GM21786 (cell line): ENCODE measurements around the gene TBC1D23.
"Not testable (repeated sequence)": the region's sequence is repeated elsewhere in the genome, so short reads cannot be mapped to it uniquely, and the experiment has no call there.

Source experiments
- ATAC-seq: cut with Tn5 transposase; IDR thresholded peaks from one replicate; pipeline ENCODE4 v1.9.1; 2021; ENCODE audit not compliant: unreplicated experiment

Gene TBC1D23

DNA sequence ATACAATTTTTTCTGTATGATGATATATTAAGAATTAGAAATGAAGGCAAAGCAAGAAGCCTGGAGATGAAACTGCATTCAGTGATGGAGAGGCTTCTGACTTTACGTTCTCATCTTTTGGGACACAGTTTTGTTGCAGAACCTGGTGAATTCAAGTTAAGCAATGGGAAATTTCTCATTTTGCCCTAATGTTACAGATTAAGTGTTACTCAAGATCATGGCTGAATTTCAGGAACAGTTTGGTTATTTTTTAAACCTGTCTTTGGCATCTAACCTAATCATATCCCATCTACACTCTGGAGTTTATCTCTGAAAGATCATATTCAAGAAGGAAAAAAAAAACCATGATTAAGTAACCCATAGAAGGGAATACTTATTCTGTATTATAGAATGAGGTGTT, 79.7 kb downstream of the TBC1D23 start:
- no peak for ATAC-seq

DNA sequence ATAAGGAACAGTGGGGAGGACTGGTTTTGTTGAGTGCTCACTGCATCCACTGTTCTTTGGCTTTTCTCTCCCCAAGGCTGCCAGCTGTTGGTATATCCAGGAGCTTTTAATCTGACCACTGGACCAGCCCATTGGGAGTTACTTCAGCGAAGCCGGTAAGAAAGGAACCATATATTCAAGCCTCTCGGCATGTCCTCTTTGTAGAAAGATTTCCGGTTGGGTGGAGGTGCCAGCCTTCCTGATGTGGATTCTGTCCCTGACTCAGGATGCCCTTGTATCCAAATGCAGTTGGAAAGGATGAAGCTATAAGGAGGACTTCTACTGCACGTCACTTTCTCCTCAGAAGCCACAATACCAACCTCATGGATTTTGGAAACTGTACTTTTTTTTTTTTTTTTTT, 87.9 kb downstream of the TBC1D23 start:
- no peak for ATAC-seq

DNA sequence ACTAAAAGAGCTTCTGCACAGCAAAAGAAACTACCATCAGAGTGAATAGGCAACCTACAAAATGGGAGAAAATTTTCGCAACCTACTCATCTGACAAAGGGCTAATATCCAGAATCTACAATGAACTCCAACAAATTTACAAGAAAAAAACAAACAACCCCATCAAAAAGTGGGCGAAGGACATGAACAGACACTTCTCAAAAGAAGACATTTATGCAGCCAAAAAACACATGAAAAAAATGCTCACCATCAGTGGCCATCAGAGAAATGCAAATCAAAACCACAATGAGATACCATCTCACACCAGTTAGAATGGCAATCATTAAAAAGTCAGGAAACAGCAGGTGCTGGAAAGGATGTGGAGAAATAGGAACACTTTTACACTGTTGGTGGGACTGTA, 91.0 kb downstream of the TBC1D23 start:
- ATAC-seq = not testable (repeated sequence)

DNA sequence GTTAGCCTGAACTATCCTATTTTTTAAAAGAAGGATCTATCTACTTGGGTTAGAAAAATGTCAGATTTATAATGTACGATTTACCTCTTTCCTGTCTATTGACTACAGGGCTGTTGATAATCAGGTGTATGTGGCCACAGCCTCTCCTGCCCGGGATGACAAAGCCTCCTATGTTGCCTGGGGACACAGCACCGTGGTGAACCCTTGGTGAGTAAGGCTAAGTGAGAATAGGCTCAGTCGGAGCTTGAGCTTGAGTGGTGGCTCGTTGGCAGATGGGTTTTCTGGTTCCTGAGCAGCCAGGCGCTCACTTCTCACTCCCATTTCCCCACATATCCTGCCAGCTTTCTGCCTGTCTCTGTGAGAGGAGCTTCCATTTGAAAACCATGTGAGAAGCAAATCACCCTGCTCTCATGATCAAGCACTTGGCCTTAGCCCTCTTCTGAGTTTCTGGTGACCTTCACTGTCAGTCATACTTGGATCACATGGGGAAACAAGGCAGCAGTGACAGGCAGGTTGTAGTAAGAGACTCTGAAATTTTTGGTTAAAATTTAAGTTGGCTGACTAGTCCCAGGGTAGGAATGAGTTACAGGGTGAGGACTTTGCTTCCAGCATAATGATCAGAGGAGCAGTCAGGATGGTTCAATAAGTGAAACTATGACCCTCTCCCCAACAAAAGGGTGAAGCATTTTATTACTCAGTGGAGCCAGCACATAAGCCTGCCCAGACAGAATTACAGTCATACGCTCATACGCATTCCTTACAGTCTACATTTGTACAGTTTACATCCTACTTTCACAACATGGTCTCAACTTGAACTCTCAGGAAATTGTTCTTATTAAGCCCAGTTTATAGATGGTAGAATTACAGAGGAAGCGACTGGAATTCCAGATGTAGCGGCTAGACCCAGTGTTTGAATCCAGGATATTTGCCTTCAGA, 91.8 kb downstream of the TBC1D23 start:
- no peak for ATAC-seq

DNA sequence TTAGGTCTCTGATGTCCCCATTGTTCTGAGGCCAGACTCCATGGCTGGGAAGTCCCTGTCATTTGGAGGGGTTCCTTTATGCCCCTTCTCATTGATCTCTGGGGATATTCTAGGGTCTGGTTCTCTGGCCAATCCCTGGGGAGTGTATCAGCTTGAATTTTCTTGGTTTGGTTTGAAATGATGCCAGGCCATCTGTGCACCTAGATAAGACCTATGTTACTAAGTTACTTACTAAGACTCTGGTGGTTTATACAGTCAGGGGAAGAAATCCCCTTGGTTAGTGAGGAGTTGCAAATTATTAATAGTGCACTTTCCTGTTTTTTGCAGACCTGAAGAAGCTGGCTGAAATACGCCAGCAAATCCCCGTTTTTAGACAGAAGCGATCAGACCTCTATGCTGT, 94.1 kb downstream of the TBC1D23 start:
- ATAC-seq = no peak

DNA sequence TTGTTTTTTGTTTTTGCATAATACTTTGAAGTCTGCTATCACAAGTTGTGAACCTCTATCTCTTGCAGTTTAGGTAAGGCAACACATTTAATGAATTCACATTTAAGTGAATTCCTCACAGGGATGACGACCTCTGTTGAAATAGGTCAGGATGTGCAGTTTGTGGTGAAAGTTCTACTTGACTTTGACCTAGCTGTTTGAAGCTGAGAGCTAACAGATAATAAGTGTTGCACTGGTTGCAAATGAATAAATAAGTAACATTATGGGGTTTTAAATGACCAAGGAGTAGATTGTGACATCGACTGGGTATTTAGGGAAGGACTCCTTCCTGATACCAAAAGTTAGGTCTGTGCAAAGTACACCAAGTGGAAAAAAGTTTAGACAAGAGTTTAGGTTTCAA, 97.6 kb downstream of the TBC1D23 start:
- ATAC-seq = no peak

DNA sequence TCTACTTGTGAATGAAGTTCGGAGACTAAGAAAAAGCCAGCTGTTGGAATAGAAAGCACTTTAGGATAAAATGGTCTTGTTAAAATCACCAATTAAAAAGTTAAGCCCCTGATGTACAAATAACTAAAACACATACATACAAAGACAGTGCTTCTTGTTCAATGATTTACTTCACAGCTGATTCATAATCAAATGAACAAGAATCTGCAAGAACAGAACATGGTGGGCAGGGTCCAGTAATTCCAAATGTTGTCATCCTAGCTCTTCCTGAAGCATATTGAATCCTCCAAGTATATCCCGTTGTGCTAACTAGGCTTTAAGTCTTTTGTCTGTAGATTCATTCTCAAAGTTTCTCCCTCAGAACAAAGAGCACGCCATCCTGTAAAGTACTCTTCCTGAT, 98.2 kb downstream of the TBC1D23 start:
- ATAC-seq = no peak

DNA sequence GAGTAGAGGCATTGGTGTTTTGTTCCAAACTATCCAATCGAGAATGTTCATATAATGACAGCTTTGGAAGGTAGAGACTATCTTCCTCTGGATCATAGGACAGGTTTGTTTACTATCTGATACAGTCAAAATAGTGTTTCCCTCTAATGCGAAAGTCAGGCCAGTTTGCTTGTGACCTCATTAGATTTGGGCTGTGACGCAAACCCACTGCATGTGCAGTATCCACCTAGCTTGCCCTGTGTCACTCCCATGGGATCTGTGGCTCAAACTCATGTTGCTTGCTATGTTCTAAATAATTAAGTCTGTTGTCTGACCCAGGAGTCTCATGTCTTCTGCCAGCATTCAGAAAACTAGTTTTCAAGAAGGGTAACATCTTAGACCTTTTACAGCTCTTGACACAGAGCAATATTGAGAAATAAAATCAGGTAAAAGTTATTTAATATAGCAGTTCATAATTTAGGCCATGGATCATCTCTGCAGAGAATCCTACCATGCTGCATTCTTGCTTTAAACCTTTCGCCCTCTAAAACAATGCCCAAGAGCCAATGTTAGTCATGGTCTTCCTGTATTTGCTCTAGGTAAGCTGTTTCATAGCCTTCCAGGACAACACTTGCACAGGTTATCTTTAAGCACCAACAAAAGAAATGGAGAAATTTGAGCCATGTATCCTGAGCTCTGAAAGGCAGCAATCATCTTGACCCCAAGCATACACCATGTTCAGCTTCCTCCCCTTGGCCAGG, 100.1 kb downstream of the TBC1D23 start:
- ATAC-seq = no peak

DNA sequence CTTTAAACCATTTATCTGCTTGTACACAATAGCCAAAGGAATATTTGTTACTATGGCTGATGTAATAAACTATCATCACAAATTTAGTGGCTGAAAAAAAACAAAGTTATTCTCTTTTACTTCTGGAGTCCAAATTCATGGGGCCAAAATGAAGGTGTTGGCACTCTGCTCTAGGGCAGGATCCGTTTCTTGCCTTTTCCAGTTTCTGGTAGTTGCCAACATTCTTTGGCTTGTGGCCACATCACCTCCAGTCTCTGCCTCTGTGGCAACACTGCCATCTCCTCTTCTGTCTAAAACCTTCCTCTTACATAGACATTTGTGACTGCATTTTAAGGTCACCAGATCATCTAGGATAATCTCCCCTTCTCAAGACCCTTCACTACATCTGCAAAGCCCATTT, 101.1 kb downstream of the TBC1D23 start:
- ATAC-seq = no peak

DNA sequence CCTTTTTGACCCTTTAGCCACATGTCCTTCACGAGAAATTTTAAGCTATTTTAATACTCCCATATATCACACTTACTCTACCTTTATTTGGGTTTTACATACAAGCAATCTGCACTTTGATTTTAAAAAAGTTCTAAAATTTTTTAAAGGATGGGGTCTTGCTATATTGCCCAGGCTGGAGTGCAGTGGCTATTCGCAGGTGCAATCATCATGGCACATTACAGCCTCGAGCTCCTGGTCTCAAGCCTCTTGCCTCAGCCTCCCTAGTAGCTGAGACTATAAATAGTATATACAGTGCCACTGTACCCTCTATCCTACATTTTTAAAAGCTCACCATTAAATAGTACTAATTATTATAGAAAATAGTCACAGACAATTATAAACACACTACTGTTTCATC, 103.6 kb downstream of the TBC1D23 start:
- ATAC-seq = no peak

DNA sequence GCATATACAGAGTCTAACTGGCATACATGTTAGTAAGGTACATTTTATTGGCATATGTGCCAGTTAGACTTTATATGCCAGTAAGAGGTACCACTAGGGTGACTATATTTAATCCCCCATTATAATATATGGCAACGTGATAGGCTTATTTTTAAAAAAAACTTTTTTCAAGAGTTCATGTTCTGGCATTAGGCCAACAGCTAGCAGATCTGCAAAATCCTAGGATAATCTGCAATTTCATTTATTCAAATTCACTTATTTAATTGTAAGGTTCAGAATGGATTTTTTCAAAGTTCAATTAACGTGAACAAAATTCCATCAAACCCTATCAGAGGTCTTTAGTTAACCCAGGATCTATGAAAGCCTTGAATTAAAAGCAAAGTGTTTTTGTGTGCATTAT, 105.6 kb downstream of the TBC1D23 start:
- ATAC-seq = no peak

DNA sequence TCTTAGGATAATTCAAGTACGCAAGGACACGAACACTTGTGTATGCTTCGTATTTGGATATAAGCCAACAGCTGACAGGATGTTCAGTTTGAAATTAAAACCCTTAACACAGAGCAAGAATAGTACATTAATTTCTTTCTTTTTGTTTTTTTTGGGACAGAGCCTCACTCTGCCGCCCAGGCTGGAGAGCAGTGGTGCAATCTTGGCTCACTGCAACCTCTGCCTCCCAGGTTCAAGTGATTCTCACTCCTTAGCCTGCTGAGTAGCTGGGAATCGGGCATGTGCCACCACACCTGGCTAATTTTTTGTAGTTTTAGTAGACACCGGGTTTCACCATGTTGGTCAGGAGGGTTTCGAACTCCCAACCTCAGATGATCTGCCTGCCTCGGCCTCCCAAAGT, 107.6 kb downstream of the TBC1D23 start:
- no peak for ATAC-seq

DNA sequence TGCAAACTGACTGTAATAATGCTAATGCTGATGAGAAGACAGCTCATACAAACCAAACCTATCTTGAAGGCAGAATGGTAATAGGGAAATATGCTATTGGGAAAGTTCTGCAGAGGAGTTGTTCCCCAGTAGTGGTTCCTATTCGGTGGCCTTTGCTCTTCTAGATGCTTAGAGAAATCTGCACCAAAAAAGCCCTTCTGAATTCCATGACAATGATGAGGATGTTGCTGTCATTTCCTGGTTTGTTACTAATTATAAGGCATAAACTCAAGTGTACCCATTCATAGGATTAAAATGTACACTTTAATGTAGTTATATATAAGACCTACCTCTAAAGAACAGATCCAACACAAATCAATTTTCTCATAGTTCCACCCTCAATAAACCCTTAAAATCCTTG, 110.0 kb downstream of the TBC1D23 start:
- ATAC-seq = no peak

DNA sequence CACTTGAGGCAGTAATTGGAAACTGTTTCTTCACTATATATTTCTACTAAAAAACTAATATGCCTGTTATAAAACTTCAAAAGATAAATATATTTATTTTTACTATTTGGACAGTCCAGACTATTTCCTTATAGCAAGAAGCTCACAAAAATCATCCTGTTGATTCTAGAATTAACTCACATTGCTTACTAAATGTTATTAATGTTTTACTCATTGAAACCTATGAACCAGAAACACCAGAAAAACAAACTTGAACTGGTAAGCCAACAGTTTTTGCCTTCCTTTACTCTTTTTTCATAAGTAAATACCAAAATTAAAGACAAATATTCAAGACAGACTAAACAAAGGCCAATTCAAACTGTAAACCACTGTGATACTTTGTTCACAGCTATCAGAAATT, 113.7 kb downstream of the TBC1D23 start:
- ATAC-seq = no peak
